Measurements from ENCODE around the gene DDX23.
A peak's percentile ranks its signal among the peaks of the same experiment; 100 is the strongest.

The DDX23 gene

DNA sequence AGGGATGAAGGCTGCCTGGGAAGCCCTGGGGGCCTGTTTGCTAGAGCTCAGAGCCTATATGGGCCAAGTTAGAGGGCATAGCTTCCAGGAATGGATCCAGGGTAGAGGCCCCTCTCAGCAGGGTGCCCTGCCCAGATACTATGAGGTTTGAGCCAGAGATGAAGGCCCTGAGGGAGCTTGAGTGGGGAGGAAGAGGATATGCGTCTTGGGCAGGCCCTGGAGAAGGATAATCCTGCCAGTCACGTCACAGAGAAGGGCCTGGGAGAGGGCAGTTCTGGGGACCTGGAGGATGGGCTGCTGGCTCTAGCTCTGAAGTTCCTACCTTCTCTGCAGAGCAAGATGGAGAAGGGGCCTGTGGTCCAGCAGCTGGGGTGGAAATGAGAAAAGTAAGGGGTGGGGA is 39.6 kb downstream of the DDX23 start:
- Histone ChIP-seq H3K9me3 (no peaks in the 10 kb centered on the region), H3K27me3 (no peaks in the 10 kb centered on the region), H3K27ac (no peak overlapping the region), H3K36me3 (no peaks in the 10 kb centered on the region), H3K4me3 (no peak overlapping the region), H3K4me1 (peaks cover 0 to 34% (median 18%) of the 10 kb centered on the region in 4 donors)
- intact Hi-C loops (cut with DNase I; ENCODE audit: low total_unique reads) = no loop called here
- DNase-seq = no peak
- TF ChIP-seq, protein P1, sequence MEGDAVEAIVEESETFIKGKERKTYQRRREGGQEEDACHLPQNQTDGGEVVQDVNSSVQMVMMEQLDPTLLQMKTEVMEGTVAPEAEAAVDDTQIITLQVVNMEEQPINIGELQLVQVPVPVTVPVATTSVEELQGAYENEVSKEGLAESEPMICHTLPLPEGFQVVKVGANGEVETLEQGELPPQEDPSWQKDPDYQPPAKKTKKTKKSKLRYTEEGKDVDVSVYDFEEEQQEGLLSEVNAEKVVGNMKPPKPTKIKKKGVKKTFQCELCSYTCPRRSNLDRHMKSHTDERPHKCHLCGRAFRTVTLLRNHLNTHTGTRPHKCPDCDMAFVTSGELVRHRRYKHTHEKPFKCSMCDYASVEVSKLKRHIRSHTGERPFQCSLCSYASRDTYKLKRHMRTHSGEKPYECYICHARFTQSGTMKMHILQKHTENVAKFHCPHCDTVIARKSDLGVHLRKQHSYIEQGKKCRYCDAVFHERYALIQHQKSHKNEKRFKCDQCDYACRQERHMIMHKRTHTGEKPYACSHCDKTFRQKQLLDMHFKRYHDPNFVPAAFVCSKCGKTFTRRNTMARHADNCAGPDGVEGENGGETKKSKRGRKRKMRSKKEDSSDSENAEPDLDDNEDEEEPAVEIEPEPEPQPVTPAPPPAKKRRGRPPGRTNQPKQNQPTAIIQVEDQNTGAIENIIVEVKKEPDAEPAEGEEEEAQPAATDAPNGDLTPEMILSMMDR (IDR thresholded peaks at IDR 0.05) = no peak

DNA sequence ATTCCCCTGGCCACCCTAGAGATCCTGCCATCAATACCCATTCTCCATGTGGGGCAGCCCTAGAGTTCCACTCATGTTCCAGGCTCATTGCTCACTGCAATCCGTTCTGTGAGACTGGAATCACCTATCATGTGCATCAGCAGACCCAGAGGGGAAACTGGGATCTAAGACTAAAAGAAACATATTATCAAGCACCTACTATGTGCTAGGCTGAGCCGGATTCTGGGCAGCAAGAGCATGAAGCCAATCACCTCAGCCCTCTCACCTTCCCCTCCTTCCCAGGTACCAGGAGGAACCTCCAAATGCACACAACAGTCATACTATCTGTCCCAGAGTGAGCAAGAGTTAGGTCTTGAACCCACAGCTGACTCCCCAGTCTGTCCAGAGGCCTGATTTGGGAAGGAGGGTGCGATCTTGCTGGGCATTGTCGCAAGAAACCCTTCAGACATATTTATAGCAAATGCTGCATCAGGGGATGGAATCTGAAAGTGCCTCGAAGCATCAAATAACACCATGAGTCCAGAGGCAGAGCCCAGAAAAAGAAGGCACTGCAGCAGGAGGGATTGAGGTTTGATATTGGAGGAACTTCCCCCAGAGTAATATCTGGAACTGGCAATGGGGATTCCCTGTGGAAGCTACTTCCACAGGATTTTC is 40.4 kb downstream of the DDX23 start:
- Histone ChIP-seq H3K27me3 (no peaks in the 10 kb centered on the region), H3K36me3 (no peaks in the 10 kb centered on the region), H3K9me3 (no peaks in the 10 kb centered on the region), H3K4me1 (peaks cover 0 to 33% (median 17%) of the 10 kb centered on the region in 4 donors), H3K27ac (peak overlapping the region in 1 of 2 donors; percentile 4), H3K4me3 (no peak overlapping the region)
- DNase-seq = no peak
- TF ChIP-seq, protein P1 (IDR thresholded peaks at IDR 0.05) = no peak
- intact Hi-C loops (cut with DNase I; ENCODE audit: low total_unique reads) = no loop called here

GRCh38 chr12:48810903-48811431 is 41.0 kb downstream of the DDX23 start:
- DNase-seq = no peak
- Histone ChIP-seq H3K9me3 (no peaks in the 10 kb centered on the region), H3K27ac (peak overlapping the region in 1 of 2 donors; percentile 4), H3K4me1 (peaks cover 0 to 27% (median 12%) of the 10 kb centered on the region in 4 donors), H3K4me3 (no peak overlapping the region), H3K27me3 (no peaks in the 10 kb centered on the region), H3K36me3 (no peaks in the 10 kb centered on the region)
- TF ChIP-seq, protein P1 (IDR thresholded peaks at IDR 0.05) = no peak
- intact Hi-C loops (cut with DNase I; ENCODE audit: low total_unique reads) = no loop called here

GRCh38 chr12:48807981-48808380 is 44.0 kb downstream of the DDX23 start:
- H3K4me1 ChIP-seq = peaks cover 0 to 12% (median 0%) of the 10 kb centered on the region in 4 donors
- TF ChIP-seq, protein P1 (IDR thresholded peaks at IDR 0.05) = no peak
- no peak for DNase-seq
- intact Hi-C loops (cut with DNase I; ENCODE audit: low total_unique reads) = no loop called here
- no peaks in the 10 kb centered on the region for H3K36me3 ChIP-seq
- no peak overlapping the region for H3K4me3 ChIP-seq
- no peaks in the 10 kb centered on the region for H3K9me3 ChIP-seq
- no peak overlapping the region for H3K27ac ChIP-seq
- no peaks in the 10 kb centered on the region for H3K27me3 ChIP-seq

GRCh38 chr12:48803675-48804074 is 48.3 kb downstream of the DDX23 start:
- no peak for DNase-seq
- no peaks in the 10 kb centered on the region for H3K36me3 ChIP-seq
- H3K4me1 ChIP-seq = no peaks in the 10 kb centered on the region
- peaks cover 0 to 22% of the 10 kb centered on the region in 2 donors for H3K27me3 ChIP-seq
- H3K9me3 ChIP-seq = no peaks in the 10 kb centered on the region
- H3K27ac ChIP-seq = no peak overlapping the region
- H3K4me3 ChIP-seq = no peak overlapping the region
- TF ChIP-seq, protein P1 (IDR thresholded peaks at IDR 0.05) = no peak
- intact Hi-C loops (cut with DNase I; ENCODE audit: low total_unique reads) = no loop called here
